Measurements from ENCODE around the gene SEPTIN7.

The SEPTIN7 gene

DNA sequence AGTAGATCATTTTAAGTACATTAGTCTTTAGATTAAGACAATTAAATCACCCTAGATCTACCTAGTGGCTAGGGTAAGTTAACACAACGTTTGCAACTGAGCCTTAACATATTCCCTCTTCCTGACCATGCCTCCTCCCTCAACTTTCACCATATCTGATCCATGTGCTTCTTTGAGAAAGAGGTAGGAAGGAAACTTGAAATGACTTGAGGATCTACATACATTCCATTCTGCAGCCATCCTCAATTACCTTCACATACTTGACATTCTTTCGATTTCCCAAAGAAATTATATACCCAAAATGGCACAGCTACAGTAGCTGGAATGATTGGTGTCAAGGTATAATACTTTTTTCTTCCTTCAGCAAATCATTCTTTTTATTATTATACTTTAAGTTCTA, 12.9 kb upstream of the SEPTIN7 start:
- DNase-seq (ENCODE audit: low spot score), result no peak

GRCh38 chr7:35792472-35792871, 8.4 kb upstream of the SEPTIN7 start:
- no peak for DNase-seq (ENCODE audit: low spot score)

- DNase-seq (ENCODE audit: low spot score), result no peak
These were observed 7.9 kb upstream of the SEPTIN7 start for GRCh38 chr7:35792873-35793489.

GRCh38 chr7:35797311-35797710, 3.5 kb upstream of the SEPTIN7 start:
- DNase-seq (ENCODE audit: low spot score), result no peak

GRCh38 chr7:35799846-35800717, 775 bp upstream of the SEPTIN7 start:
- peak; percentile 69 for DNase-seq (ENCODE audit: low spot score)

DNA sequence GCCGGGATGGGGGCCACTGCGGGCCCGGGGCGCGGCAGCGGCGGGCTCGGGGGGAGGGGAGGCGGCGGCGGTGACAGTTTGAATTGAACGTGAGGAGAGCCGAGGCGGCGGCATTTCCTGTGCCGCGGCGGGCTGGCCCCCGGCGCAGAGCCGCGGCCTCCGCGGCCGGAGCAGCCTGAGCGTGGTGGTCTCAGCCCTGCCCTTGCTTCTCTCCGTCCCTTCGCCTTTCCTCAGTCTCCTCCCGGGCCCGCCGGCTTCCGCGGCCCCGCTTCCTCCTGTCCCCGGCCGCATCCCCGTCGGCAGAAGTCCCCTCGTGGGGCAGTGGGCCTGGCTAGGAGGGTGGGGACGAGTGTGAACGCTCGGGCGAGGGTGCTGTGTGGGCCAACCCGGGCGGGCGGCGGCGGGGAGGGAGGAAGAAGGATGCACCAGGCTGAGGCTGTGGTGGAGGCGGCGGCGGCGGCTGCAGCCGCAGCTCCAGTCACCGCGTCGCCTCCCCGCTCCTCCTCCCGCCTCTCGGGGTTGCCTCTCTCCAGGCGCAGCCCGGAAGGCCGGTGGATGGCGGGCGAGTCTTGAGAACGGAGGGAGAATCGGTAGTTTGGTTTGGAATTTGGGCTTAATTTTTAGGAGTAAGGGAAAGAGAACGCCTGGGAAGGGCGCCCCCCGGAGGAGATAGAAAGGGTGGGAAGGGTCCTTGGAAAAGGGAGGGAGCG, 690 bp downstream of the SEPTIN7 start:
- peak; percentile 63 for DNase-seq (ENCODE audit: low spot score)

- DNase-seq (ENCODE audit: low spot score), result no peak
These were observed 1.2 kb downstream of the SEPTIN7 start for GRCh38 chr7:35802102-35802466.

DNA sequence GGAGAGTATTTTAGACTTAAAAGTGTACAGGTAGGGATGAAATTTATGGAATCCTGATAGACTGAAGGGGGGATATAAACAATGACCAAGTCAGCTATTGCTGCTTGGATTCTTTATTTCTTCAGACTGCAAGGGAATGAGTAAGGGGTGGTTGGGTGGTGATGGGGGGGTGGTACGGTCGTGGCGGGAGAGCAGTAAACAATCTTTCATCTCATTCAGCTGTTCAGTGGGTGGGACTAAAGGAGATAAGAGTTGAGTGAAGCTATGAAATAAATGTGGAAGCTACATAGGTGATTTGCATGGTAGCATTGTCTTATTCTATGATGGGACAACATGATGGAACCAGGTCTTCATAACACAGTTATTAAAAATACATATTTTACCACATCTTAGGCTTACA, 1.8 kb downstream of the SEPTIN7 start:
- no peak for DNase-seq (ENCODE audit: low spot score)

DNA sequence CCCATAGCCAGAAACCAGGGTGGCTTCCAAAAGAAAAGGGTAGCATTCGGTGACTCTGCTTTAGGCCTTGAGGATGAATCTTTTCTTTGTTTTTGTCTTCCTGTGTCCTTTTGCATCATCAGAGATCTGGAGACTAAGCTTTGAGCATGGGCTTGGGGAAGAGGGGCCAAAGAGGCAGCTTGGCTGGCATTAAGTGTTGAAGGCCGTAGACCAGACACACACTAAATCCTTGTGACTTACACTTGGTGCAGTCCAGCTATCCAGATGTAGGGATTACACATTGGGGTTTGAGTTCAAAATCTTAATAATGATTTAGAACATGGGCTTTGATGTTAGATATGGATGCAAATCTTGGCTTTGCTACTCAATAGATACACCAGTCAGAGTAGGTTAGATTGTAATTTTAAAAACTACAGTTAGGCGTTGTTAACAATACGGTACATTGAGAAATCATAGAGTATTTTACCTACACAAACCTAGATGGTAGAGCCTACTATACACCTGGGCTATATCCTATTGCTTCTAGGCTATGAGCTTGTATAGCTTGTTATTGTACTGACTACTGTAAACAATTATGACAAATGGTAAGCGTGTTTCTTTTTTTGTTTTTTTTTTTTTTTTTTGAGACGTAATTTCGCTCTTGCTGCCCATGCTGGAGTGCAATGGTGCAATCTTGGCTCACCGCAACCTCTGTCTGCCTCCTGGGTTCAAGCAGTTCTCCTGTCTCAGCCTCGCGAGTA, 3.5 kb downstream of the SEPTIN7 start:
- no peak for DNase-seq (ENCODE audit: low spot score)

DNA sequence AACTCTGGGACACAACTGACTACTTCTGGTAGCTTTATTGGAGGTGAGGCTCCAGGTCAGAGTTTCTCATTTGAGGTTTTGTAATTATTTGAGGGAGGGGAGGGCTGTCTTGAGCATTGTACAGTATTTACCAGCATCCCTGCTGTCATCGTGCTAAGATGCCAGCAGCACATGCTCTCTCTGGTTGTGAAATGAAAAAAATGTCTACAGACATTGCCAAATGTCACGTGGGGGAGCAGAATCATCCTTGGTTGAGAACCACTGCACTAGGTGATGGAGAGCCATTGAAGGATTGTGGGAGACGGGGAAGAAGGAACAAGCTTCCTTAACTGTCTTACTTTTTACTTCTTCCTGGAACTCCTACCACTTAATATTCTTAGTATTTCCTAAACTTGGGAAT, 5.0 kb downstream of the SEPTIN7 start:
- DNase-seq (ENCODE audit: low spot score), result peak; percentile 9

DNA sequence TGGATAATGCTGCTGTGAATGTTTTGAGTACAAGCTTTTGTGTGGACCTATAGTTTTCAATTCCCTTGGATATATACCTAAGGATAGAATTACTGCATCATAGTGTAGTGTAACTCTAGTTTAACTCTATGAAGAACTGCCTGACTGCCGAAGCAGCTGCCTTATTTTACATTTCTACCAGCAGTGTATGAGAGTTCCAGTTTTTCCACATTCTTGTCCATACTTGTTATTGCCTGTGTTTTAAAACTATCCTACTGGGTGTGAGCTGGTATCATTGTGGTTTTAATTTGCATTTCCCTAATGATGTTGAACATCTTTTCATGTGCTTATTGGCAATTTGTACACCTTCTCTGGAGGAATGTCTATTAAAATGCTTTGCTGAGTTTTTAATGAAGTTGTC, 15.7 kb downstream of the SEPTIN7 start:
- no peak for DNase-seq (ENCODE audit: low spot score)

DNA sequence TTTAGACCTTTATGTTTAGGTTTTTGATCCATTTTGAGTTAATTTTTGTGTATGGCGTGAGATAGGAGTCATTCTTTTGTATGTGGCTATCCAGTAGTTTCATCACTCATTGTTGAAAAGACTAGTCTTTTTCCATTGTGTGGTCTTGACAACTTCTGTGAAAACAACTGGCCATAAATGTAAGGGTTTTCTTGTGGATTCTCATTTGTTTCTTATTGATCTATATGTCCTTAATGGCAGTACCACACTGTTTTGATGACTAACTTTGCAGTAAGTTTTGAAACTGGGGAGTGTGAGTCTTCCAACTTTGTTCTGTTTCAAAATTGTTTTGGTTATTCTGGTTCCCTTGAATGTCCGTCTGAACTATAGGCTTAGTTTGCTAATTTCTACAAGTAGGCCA, 16.3 kb downstream of the SEPTIN7 start:
- DNase-seq (ENCODE audit: low spot score), result no peak

DNA sequence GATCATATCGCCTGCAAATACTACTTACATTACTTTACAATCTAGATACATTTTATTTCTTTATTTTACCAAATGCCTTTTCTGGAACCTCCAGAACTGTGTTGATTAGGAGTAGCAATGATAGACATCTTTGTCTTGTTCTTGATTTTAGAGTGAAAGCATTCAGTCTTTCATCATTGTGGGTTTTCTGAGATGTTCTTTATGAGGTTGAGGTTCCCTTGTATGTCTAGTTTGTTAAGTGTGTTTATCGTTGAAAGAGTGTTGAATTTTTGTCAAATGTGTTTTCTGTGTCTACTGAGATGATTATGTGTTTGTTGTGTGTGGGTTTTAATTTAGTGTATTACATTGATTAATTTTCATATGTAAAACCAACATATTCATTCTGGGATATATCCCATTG, 17.1 kb downstream of the SEPTIN7 start:
- no peak for DNase-seq (ENCODE audit: low spot score)

DNA sequence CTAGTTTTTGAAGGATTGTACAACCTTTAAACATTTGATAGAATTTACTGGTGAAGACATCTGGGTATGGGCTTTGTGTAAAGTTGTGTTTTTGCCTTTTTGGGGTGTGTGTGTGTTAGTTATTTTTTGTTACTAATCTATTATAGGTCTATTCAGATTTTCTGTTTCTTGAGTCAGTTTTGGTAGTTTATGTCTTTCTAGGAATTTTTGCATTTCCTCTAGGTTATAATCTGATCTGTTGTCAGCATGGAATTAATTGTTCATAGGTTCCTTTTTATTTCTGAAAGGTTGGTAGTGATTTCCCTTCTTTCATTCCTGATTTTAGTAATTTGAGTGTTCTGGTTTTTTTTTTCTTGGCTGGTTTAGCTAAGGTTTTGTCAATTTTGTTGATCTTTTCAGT, 17.7 kb downstream of the SEPTIN7 start:
- no peak for DNase-seq (ENCODE audit: low spot score)

- DNase-seq (ENCODE audit: low spot score), result no peak
These were observed 18.5 kb downstream of the SEPTIN7 start for GRCh38 chr7:35819310-35819709.

GRCh38 chr7:35819954-35820703, 19.3 kb downstream of the SEPTIN7 start:
- DNase-seq (ENCODE audit: low spot score), result no peak

DNA sequence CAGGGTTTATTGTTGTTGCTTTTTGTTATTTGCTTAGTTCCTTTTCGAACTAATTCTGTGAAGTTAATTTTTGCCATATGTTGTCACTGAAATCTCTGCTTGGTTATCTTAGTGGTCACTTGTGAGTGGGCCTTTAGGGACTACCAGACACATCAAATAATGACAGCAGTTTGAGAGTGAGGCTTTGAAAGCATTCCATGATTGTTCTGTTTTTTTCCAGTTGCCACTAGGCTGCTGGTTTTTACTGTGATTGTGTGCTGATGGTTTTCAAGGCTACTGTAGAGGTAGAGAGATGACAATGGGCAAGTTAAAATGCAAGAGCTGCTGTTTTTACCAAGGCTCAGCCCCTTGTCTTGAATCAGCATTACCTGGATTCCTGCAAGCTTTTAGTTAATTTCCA, 20.0 kb downstream of the SEPTIN7 start:
- no peak for DNase-seq (ENCODE audit: low spot score)

GRCh38 chr7:35823440-35823839, 22.6 kb downstream of the SEPTIN7 start:
- no peak for DNase-seq (ENCODE audit: low spot score)

DNA sequence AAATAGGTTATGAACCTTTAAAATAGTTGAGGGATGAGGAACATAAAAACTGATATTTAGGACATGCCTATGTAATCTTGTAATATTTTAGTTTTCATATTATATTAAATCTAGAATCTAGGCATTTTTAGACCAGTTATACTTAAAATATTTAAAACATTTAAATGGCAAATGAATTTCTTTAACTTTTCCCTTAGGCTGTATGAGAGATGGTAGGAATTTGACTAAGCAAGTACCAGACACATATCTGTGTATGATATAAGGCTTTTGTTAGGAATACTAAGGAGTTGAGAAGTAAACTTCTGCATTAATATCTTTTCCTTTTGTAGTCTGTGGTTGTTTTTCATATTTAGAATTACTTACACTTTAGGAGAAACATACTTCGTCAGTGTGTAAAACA, 25.1 kb downstream of the SEPTIN7 start:
- no peak for DNase-seq (ENCODE audit: low spot score)

GRCh38 chr7:35826751-35827150, 25.9 kb downstream of the SEPTIN7 start:
- no peak for DNase-seq (ENCODE audit: low spot score)

DNA sequence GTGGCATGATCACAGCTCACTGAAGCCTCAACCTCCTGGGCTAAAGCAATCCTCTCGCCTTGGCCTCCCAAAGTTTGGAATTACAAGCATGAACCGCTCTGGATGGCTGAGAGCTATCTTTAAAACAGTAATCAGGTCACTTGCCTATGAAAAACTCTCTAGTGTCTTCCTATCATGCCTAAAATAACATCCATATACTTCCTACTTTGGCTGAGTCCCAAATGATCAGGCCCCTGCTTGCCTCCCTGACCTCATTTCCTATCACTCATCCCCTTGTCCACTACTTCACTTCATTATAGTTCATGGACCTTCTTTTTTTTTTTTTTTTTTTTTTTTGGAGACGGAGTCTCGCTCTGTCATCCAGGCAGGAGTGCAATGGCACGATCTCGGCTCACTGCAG, 28.0 kb downstream of the SEPTIN7 start:
- no peak for DNase-seq (ENCODE audit: low spot score)

DNA sequence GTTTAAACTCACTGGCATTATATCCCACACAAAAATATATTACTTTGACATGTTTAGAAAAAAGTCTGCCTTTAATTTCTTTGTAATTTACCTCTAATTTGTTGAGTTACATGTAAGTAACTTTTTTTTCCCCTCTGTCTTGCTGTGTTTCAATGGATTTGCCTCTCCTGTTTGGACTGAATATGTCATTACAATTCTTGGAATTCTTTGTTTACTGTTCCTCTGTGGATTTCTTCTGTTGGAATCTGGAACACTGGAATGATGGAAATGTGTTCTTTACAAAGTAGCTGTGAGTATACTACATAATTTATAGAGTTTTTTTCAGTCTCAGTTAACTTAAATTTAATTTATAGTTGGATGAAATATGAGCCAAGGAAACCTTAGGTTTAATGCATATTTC, 30.4 kb downstream of the SEPTIN7 start:
- peak; percentile 28 for DNase-seq (ENCODE audit: low spot score)

All from AG08395 (cell line).